NB4 (cell line): ENCODE results near the gene GLP1R.

Experiments
- CTCF ChIP-seq: IDR thresholded peaks from one replicate; pipeline ENCODE4 v1.5.1; 2012; ENCODE audit warnings: low read depth, low read length
- MYC ChIP-seq: IDR thresholded peaks from 2 replicates; pipeline ENCODE4 v1.6.1; 2011; ENCODE audit warnings: low read depth, low read length
- POLR2A ChIP-seq: IDR thresholded peaks from 2 replicates; pipeline ENCODE4 v1.6.1; 2011; ENCODE audit warnings: mild to moderate bottlenecking; ENCODE audit not compliant: insufficient read length; ENCODE audit errors: extremely low read depth

- TF ChIP-seq CTCF (no peak), POLR2A (no peak), MYC (no peak)
Measured at GRCh38 chr6:39009476-39009875, 39.1 kb upstream of the GLP1R start.
